Lung (tissue), 12 donors: ENCODE data around the gene B4GALT5. TPM values are rescaled to one million over a fixed set of nuclear protein-coding genes. Genes with fewer than 3 reads are reported as not detected.

ENCODE experiments used
- ATAC-seq: fragments of 200-7000 bp; cut with Tn5 transposase; one replicate; pipeline ENCODE4 v1.9.1; 2020; ENCODE audit warnings: moderate number of reproducible peaks; ENCODE audit not compliant: insufficient read depth, low FRiP score
- DNase-seq, 3 donors: peaks; one replicate each; pipeline ENCODE4 v3.0.0-alpha.2; 2013 to 2017
- H3K27ac ChIP-seq, 2 donors: one replicate each; pipeline ENCODE4 v1.5.1; 2013; ENCODE audit warnings: mild to moderate bottlenecking in 2 of 2, moderate library complexity in 2 of 2, control low read depth in 1 of 2, inconsistent platforms in 1 of 2, low read depth in 1 of 2, low read length in 1 of 2
- H3K27me3 ChIP-seq, 3 donors: one replicate each; pipeline ENCODE4 v1.5.1; 2013; ENCODE audit warnings: low read length in 2 of 3; ENCODE audit not compliant: control insufficient read depth in 3 of 3, insufficient read depth in 3 of 3
- H3K36me3 ChIP-seq, 4 donors: one replicate each; pipeline ENCODE4 v1.5.1; 2013; ENCODE audit warnings: low read length in 4 of 4, mild to moderate bottlenecking in 1 of 4, moderate library complexity in 1 of 4; ENCODE audit not compliant: control insufficient read depth in 4 of 4, insufficient read depth in 4 of 4
- H3K4me1 ChIP-seq, 5 donors: one replicate each; pipeline ENCODE4 v1.5.1; 2013; ENCODE audit warnings: low read length in 5 of 5, mild to moderate bottlenecking in 2 of 5, moderate library complexity in 1 of 5; ENCODE audit not compliant: control insufficient read depth in 5 of 5, insufficient read depth in 5 of 5
- H3K4me3 ChIP-seq: one replicate; pipeline ENCODE4 v1.5.1; 2013; ENCODE audit warnings: mild to moderate bottlenecking, control low read depth, moderate library complexity
- H3K9ac ChIP-seq, 2 donors: one replicate each; pipeline ENCODE4 v1.5.1; 2013; ENCODE audit warnings: low read length in 2 of 2, control low read depth in 1 of 2; ENCODE audit not compliant: insufficient read depth in 1 of 2
- H3K9me3 ChIP-seq, 4 donors: one replicate each; pipeline ENCODE4 v1.5.1; 2013; ENCODE audit warnings: low read length in 3 of 4, mild to moderate bottlenecking in 1 of 4, moderate library complexity in 1 of 4; ENCODE audit not compliant: control insufficient read depth in 4 of 4, insufficient read depth in 3 of 4
- WGBS, 2 donors: extraction: QIAGEN DNeasy Blood & Tissue Kit; methylation state at CpG; one replicate each; pipeline ENCODE4 v1.1.7; 2013; 5-methylcytosine and 5-hydroxymethylcytosine counted together
- polyA plus RNA-seq, 2 donors: library from polyadenylated mRNA; stranded (reverse); fragments of 200-250 nt; gene quantifications; one replicate each; pipeline ENCODE4 v1.2.1, GENCODE V29; 2013
- total RNA-seq, 2 donors: library from RNA; depleted of rRNA in 1 of 2; stranded (reverse); fragments of >200 nt in 1 of 2; gene quantifications; one replicate each; pipeline ENCODE4 v1.2.1, GENCODE V29; 2014 to 2021
- TF ChIP-seq, protein P1 (sequence below): IDR thresholded peaks from 2 replicates; pipeline ENCODE4 v1.5.1; 2012; ENCODE audit warnings: mild to moderate bottlenecking; ENCODE audit errors: control extremely low read depth, extremely low read depth
- donor health status: control.
- donor health status: control.
- donor health status: Bipolar disorder and iron deficiency.
- donor health status: healthy.
- donor health status: DM: yes; HTN: yes; CAD: no.

B4GALT5 gene
- total and polyA plus RNA-seq, 4 donors: 13.9 to 56.7 (median 41.9) TPM

DNA sequence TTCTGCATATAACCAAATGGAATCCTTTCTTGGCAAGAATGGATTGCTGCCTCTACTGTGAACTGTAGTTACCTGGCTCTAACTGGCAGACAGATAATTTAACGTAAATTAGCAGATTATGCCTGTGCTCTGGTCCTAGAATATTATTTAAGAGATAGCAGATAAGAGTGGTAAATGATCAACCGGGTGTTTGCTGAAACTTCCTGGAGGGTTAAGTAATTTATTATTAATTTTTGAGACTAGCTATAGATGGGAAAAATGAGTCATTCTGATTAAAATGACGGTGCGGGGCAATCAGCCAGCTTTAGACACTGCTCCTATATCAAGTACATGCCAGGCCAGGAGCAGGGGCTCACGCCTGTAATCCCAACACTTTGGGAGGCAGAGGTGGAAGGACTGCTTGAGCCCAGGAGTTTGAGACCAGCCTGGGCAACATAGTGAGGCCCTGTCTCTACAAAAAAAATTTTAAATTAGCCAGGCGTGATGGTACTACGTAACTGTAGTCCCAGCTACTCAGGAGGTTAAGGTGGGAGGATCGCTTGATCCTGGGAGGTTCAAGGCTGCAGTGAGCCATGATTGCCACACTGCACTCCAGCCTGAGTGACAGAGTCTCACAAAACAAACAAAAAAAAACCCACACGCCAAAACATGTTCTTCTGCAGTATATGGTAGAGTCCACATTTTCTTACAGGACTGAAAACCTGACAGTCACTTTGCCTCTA, 22.6 kb downstream of the B4GALT5 start:
- DNase-seq: no peak
- WGBS, 2 donors: 45 to 53% methylated on average over 9 of the region's 9 CpGs
- H3K9me3 ChIP-seq: no peaks in the 10 kb centered on the region
- no peak overlapping the region for H3K4me3 ChIP-seq
- H3K9ac ChIP-seq: no peak overlapping the region
- H3K4me1 ChIP-seq: peaks cover 4 to 37% (median 9%) of the 10 kb centered on the region in 5 donors
- ATAC-seq: peak; percentile 13
- no peaks in the 10 kb centered on the region for H3K36me3 ChIP-seq
- H3K27me3 ChIP-seq: no peaks in the 10 kb centered on the region
- TF ChIP-seq, protein P1, sequence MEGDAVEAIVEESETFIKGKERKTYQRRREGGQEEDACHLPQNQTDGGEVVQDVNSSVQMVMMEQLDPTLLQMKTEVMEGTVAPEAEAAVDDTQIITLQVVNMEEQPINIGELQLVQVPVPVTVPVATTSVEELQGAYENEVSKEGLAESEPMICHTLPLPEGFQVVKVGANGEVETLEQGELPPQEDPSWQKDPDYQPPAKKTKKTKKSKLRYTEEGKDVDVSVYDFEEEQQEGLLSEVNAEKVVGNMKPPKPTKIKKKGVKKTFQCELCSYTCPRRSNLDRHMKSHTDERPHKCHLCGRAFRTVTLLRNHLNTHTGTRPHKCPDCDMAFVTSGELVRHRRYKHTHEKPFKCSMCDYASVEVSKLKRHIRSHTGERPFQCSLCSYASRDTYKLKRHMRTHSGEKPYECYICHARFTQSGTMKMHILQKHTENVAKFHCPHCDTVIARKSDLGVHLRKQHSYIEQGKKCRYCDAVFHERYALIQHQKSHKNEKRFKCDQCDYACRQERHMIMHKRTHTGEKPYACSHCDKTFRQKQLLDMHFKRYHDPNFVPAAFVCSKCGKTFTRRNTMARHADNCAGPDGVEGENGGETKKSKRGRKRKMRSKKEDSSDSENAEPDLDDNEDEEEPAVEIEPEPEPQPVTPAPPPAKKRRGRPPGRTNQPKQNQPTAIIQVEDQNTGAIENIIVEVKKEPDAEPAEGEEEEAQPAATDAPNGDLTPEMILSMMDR: no peak
- H3K27ac ChIP-seq: no peak overlapping the region

DNA sequence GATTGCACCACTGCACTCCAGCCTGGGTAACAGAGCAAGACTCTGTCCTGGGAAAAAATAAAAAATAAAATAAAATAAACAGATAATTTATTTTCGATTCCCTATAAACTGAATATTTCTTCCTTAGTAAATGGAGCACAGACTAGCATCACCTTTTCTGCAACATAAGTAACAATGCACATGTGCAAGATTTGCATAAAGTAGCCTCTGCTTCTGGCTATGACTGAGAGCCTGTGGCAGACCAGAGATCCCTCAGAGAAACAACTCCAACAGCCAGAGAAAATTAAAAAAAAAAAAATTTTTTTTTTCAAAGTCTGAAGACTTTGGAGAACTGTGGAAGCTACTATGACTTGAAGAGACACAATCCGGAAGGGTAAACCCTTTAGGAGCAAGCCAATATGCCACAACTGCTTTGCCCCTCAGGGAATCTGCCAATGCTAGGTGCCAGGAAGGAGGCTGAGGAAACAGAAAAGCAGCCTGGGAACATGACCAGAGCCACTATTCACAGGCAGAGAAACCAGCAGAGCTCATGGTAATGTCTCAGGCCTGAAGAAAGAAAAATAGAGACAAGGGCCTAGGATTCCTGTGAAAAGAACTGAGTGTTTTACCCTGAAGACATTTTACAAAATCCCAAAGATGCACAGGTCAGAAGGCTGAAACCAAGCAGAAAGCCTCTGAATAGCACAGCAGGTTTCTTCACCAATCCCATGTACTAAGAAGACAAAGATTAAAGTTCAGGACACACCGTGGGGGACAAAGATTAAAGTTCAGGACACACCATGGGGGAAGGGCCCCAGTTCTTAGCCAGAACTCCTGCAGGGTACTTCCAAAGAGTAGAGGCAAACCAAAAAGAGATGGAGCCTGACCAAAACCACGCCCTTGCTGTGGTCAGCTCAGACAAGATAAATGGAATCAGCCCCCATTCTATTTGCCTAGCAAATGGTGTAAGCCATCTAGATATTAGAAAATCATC, 25.8 kb downstream of the B4GALT5 start:
- peaks cover 4 to 40% (median 9%) of the 10 kb centered on the region in 5 donors for H3K4me1 ChIP-seq

DNA sequence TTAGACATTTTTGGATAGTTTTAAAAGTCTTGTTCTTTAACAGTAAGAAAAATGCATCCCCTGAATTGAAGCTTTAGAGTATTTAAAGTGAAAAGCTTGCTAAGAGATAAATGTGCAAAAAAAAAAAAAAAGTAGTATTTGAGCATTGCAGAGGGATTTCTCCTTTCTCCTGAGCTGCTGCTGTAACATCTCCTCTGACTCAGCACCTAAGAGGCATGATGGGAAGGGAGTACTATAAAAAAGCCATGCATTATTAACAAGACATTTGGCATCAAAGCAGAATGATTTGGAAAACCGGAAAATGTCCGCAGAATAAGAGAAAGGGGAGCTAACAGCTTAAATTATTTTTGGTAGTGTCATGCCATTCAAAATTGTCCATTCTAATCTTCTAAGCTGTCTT, 27.9 kb downstream of the B4GALT5 start:
- H3K9ac ChIP-seq: no peak overlapping the region
- WGBS, 2 donors: 24 to 56% methylated on average over 2 of the region's 2 CpGs
- H3K4me1 ChIP-seq: peaks cover 0 to 28% (median 5%) of the 10 kb centered on the region in 5 donors

More for the DNA sequence above, 25.8 kb downstream of the B4GALT5 start:
- peak overlapping the region; percentile 14 to 46 for H3K27ac ChIP-seq
- ATAC-seq (no peak), DNase-seq (no peak)
- H3K27me3 ChIP-seq: no peaks in the 10 kb centered on the region
- TF ChIP-seq, protein P1: no peak
- 78 to 81% methylated on average over 4 of the region's 4 CpGs for WGBS, 2 donors
- H3K4me3 ChIP-seq: no peak overlapping the region
- H3K9me3 ChIP-seq: no peaks in the 10 kb centered on the region
- no peak overlapping the region for H3K9ac ChIP-seq
- H3K36me3 ChIP-seq: peaks cover 0 to 1% (median 0%) of the 10 kb centered on the region in 4 donors

More for the DNA sequence above, 27.9 kb downstream of the B4GALT5 start:
- Histone ChIP-seq H3K27me3 (no peaks in the 10 kb centered on the region), H3K4me3 (no peak overlapping the region), H3K27ac (peak overlapping the region in 1 of 2 donors; percentile 14), H3K9me3 (no peaks in the 10 kb centered on the region), H3K36me3 (peaks cover 0 to 1% (median 0%) of the 10 kb centered on the region in 4 donors)
- ATAC-seq (no peak), DNase-seq (no peak)
- TF ChIP-seq, protein P1: no peak
